Measurements from ENCODE around the gene MTHFR. TPM values are rescaled to one million over a fixed set of nuclear protein-coding genes. Genes with fewer than 3 reads are reported as not detected.

The MTHFR gene
- total RNA-seq, 1 experiment from 2014 or later: 22.2 TPM

DNA sequence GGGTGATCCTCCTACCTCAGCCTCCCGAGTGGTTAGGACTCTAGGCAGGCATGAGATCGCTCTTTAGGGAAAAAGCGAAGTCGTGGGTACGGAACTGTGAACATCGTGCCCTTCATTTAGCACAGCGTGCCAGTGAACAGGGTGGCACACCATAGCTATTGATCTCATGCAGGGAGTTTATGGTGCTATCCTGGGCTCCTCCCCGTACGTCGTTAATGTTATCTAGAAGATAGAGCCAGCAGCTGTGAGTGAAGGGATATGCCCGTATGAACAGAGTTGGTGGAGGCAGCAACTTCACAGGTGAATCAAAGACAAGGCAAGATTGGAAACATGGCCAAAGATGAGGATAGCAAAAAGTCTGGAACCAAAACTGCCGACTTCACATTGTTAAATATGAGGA, 11.4 kb upstream of the MTHFR start:
- no peaks in the 10 kb centered on the region; the same call in 1 of the 2 replicates for H3K36me3 ChIP-seq (ENCODE audit: low read depth)
- H3K27ac ChIP-seq: no peak overlapping the region
- H3K9me2 ChIP-seq (ENCODE audit: insufficient read depth): no peaks in the 10 kb centered on the region
- no peaks in the 10 kb centered on the region for H3K79me2 ChIP-seq (ENCODE audit: low read depth)
- peaks cover 25% of the 10 kb centered on the region for H3F3A ChIP-seq (ENCODE audit: insufficient read depth, low read depth)
- no peak for TF ChIP-seq EZH2 (IDR thresholded peaks at IDR 0.05; ENCODE audit: low read depth)
- TF ChIP-seq, protein P1, sequence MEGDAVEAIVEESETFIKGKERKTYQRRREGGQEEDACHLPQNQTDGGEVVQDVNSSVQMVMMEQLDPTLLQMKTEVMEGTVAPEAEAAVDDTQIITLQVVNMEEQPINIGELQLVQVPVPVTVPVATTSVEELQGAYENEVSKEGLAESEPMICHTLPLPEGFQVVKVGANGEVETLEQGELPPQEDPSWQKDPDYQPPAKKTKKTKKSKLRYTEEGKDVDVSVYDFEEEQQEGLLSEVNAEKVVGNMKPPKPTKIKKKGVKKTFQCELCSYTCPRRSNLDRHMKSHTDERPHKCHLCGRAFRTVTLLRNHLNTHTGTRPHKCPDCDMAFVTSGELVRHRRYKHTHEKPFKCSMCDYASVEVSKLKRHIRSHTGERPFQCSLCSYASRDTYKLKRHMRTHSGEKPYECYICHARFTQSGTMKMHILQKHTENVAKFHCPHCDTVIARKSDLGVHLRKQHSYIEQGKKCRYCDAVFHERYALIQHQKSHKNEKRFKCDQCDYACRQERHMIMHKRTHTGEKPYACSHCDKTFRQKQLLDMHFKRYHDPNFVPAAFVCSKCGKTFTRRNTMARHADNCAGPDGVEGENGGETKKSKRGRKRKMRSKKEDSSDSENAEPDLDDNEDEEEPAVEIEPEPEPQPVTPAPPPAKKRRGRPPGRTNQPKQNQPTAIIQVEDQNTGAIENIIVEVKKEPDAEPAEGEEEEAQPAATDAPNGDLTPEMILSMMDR (conservative IDR thresholded peaks at IDR 0.05): no peak
- H3K9me3 ChIP-seq (ENCODE audit: insufficient read depth, low read depth): no peaks in the 10 kb centered on the region
- ChIA-PET CTCF (no interaction called here), POLR2A (ENCODE audit: unreplicated experiment) (no interaction called here)
- DNase-seq: no peak
- no peaks in the 10 kb centered on the region for H3K27me3 ChIP-seq (ENCODE audit: insufficient read depth, low read depth)
- no TSS peak for BruUV-seq (replicated peaks)
- H3K4me1 ChIP-seq (replicated peaks; ENCODE audit: insufficient read depth): peaks cover 19% of the 10 kb centered on the region
- no peak overlapping the region for H2AFZ ChIP-seq
- H3K4me3 ChIP-seq: no peak overlapping the region
- H4K20me1 ChIP-seq (ENCODE audit: insufficient read depth): no peaks in the 10 kb centered on the region
- intact Hi-C loops (cut with micrococcal nuclease; ENCODE audit: unreplicated experiment): no loop called here
- H3K4me2 ChIP-seq: no peak overlapping the region

DNA sequence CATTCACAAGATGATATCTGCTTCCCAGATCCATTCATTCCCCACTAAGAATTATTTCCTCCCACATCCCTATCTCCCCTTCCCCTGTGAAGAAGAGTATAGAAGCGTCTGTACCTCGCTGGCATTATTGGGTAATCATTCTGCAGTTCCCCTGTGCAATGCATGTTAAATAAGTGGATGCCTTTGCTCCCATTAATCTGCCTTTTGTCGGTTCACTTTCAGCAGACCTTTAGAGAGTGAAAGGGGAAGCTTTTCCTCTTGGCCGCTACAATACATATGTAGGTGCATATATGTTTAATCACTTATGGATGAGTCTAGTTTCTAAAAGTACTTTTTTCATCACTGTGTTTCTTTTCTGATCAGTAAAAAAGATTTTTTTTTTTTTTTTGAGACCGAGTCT, 7.3 kb upstream of the MTHFR start:
- Histone ChIP-seq H3K9me3 (ENCODE audit: insufficient read depth, low read depth) (no peaks in the 10 kb centered on the region), H4K20me1 (ENCODE audit: insufficient read depth) (no peaks in the 10 kb centered on the region), H3K4me3 (no peak overlapping the region), H3F3A (ENCODE audit: insufficient read depth, low read depth) (no peaks in the 10 kb centered on the region), H3K4me2 (no peak overlapping the region), H3K27me3 (ENCODE audit: insufficient read depth, low read depth) (no peaks in the 10 kb centered on the region), H3K27ac (no peak overlapping the region), H3K4me1 (replicated peaks; ENCODE audit: insufficient read depth) (0 out of 2 replicates have a peak, but pooled peaks cover 2% of the 10 kb centered on the region), H3K9me2 (ENCODE audit: insufficient read depth) (no peaks in the 10 kb centered on the region), H2AFZ (no peak overlapping the region), H3K36me3 (ENCODE audit: low read depth) (no peaks in the 10 kb centered on the region), H3K79me2 (ENCODE audit: low read depth) (peaks cover 13% of the 10 kb centered on the region)
- POLR2A ChIA-PET (ENCODE audit: unreplicated experiment): no interaction called here
- no peak for DNase-seq
- BruUV-seq (replicated peaks): no TSS peak
- CTCF ChIA-PET: no interaction called here
- intact Hi-C loops (cut with micrococcal nuclease; ENCODE audit: unreplicated experiment): no loop called here
- TF ChIP-seq EZH2 (IDR thresholded peaks at IDR 0.05; ENCODE audit: low read depth): no peak
- TF ChIP-seq, protein P1 (conservative IDR thresholded peaks at IDR 0.05): no peak

DNA sequence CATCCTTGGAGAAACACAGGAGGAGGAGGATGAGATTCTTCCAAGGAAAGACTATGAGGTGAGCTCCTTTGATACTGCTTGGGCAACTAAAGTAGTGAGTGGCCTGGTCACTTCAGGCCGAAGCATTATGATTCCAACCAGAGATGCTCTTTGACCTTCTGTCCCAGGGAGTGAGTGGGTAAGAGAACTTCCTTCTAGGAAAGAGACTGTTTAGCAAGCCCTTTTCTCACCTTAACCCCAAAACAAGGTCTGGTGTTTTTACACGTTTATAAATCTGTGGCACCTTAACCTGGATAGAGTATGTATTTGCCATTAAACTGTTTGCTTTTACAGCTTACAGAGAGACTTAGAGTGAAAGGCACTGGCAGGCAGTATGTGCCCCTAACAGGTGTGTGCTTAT, 1.4 kb upstream of the MTHFR start:
- H3K27ac ChIP-seq: peak overlapping the region; percentile 60; the same call in 1 of the 2 replicates
- POLR2A ChIA-PET (ENCODE audit: unreplicated experiment): interaction anchor here (0.6 to 0.7 kb wide), 2 partner anchors 25 to 209 kb away, joined by 3 to 14 read pairs; no protein-coding TSS in a partner anchor
- no TSS peak for BruUV-seq (replicated peaks)
- H3K9me3 ChIP-seq (ENCODE audit: insufficient read depth, low read depth): no peaks in the 10 kb centered on the region
- peaks cover 8% of the 10 kb centered on the region; the same call in 1 of the 2 replicates for H3F3A ChIP-seq (ENCODE audit: insufficient read depth, low read depth)
- peak overlapping the region; percentile 76 for H3K4me3 ChIP-seq
- DNase-seq: no peak
- H3K27me3 ChIP-seq (ENCODE audit: insufficient read depth, low read depth): no peaks in the 10 kb centered on the region
- no peak for TF ChIP-seq EZH2 (IDR thresholded peaks at IDR 0.05; ENCODE audit: low read depth)
- TF ChIP-seq, protein P1 (conservative IDR thresholded peaks at IDR 0.05): no peak
- no peaks in the 10 kb centered on the region for H3K9me2 ChIP-seq (ENCODE audit: insufficient read depth)
- no peaks in the 10 kb centered on the region for H3K36me3 ChIP-seq (ENCODE audit: low read depth)
- H4K20me1 ChIP-seq (ENCODE audit: insufficient read depth): no peaks in the 10 kb centered on the region
- peaks cover 29% of the 10 kb centered on the region for H3K79me2 ChIP-seq (ENCODE audit: low read depth)
- intact Hi-C loops (cut with micrococcal nuclease; ENCODE audit: unreplicated experiment): loop anchor here (5.0 kb wide), 3 partner anchors 70 to 535 kb away; partner anchors contain the start of genes AGTRAP, FBXO6 and UBIAD1
- CTCF ChIA-PET: interaction anchor here (0.6 to 0.9 kb wide), 2 partner anchors 15 to 147 kb away, joined by 4 read pairs; no protein-coding TSS in a partner anchor
- peaks cover 27% of the 10 kb centered on the region; the same call in 1 of the 2 replicates for H3K4me1 ChIP-seq (replicated peaks; ENCODE audit: insufficient read depth)
- H2AFZ ChIP-seq: no peak overlapping the region
- H3K4me2 ChIP-seq: peak overlapping the region; percentile 91

All from PC-9 (cell line).